ENCODE data around the gene YPEL2.

GRCh38 chr17:59405944-59406705, 74.7 kb downstream of the YPEL2 start:
- no peak for TF ChIP-seq CTCF (optimal IDR thresholded peaks at IDR 0.05 in 1 of 3, IDR thresholded peaks at IDR 0.05 in 1 of 3, conservative IDR thresholded peaks at IDR 0.05 in 1 of 3; ENCODE audit: extremely low read depth in 1 of 3, insufficient read depth in 2 of 3, low read length in 3 of 3)
- no peak for TF ChIP-seq EZH2 (IDR thresholded peaks at IDR 0.05; ENCODE audit: low read length)

Data from keratinocyte (primary cell).